ENCODE measurements around the gene PRIM2.
"Not testable (repeated sequence)": the region's sequence is repeated elsewhere in the genome, so short reads cannot be mapped to it uniquely, and the experiment has no call there.

GRCh38 chr6:57311300-57312003, 6.0 kb upstream of the PRIM2 start:
- TF ChIP-seq, protein P1, sequence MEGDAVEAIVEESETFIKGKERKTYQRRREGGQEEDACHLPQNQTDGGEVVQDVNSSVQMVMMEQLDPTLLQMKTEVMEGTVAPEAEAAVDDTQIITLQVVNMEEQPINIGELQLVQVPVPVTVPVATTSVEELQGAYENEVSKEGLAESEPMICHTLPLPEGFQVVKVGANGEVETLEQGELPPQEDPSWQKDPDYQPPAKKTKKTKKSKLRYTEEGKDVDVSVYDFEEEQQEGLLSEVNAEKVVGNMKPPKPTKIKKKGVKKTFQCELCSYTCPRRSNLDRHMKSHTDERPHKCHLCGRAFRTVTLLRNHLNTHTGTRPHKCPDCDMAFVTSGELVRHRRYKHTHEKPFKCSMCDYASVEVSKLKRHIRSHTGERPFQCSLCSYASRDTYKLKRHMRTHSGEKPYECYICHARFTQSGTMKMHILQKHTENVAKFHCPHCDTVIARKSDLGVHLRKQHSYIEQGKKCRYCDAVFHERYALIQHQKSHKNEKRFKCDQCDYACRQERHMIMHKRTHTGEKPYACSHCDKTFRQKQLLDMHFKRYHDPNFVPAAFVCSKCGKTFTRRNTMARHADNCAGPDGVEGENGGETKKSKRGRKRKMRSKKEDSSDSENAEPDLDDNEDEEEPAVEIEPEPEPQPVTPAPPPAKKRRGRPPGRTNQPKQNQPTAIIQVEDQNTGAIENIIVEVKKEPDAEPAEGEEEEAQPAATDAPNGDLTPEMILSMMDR (IDR thresholded peaks at IDR 0.05; ENCODE audit: low read length), result not testable (repeated sequence)
- not testable (repeated sequence) for TF ChIP-seq EZH2 (IDR thresholded peaks at IDR 0.05; ENCODE audit: borderline replicate concordance, low read length)
